ENCODE measurements around the gene ANTXR2.

ANTXR2 gene

DNA sequence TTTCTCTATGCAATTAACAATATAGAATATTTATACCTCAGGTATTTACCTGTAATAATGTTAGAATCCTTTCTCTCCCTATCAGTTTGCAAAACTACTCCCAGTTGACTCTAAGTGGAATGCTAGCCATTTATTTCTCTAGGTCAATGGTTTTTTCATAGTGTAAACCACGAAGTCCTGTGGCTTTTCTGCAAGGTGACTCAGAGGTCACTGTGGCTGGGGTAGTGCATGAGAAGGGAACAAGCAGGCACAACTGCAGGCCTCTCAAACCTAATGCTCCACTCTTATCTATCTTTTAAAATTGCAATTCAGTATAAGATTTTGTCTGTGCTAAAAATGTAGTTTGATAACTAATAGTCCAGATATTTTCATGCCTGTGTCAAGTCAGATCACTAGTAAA lies 159.4 kb downstream of the ANTXR2 start:
- TF ChIP-seq, protein P1, sequence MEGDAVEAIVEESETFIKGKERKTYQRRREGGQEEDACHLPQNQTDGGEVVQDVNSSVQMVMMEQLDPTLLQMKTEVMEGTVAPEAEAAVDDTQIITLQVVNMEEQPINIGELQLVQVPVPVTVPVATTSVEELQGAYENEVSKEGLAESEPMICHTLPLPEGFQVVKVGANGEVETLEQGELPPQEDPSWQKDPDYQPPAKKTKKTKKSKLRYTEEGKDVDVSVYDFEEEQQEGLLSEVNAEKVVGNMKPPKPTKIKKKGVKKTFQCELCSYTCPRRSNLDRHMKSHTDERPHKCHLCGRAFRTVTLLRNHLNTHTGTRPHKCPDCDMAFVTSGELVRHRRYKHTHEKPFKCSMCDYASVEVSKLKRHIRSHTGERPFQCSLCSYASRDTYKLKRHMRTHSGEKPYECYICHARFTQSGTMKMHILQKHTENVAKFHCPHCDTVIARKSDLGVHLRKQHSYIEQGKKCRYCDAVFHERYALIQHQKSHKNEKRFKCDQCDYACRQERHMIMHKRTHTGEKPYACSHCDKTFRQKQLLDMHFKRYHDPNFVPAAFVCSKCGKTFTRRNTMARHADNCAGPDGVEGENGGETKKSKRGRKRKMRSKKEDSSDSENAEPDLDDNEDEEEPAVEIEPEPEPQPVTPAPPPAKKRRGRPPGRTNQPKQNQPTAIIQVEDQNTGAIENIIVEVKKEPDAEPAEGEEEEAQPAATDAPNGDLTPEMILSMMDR (IDR thresholded peaks at IDR 0.05): no peak
- TF ChIP-seq ZFX (IDR thresholded peaks at IDR 0.05; ENCODE audit: borderline replicate concordance): no peak

GRCh38 chr4:79907001-79907400 lies 166.0 kb downstream of the ANTXR2 start:
- no peak for TF ChIP-seq ZFX (IDR thresholded peaks at IDR 0.05; ENCODE audit: borderline replicate concordance)
- TF ChIP-seq, protein P1 (IDR thresholded peaks at IDR 0.05): no peak
- no peak overlapping the region for H3K27ac ChIP-seq

More for the DNA sequence above, 159.4 kb downstream of the ANTXR2 start:
- H3K27ac ChIP-seq: no peak overlapping the region

GRCh38 chr4:79906303-79906702 lies 166.7 kb downstream of the ANTXR2 start:
- TF ChIP-seq, protein P1 (IDR thresholded peaks at IDR 0.05): no peak
- no peak for TF ChIP-seq ZFX (IDR thresholded peaks at IDR 0.05; ENCODE audit: borderline replicate concordance)
- H3K27ac ChIP-seq: no peak overlapping the region

- TF ChIP-seq, protein P1 (IDR thresholded peaks at IDR 0.05): no peak
- TF ChIP-seq ZFX (IDR thresholded peaks at IDR 0.05; ENCODE audit: borderline replicate concordance): no peak
- H3K27ac ChIP-seq: no peak overlapping the region
These were observed 167.8 kb downstream of the ANTXR2 start for GRCh38 chr4:79905212-79905611.

GRCh38 chr4:79904331-79904730 lies 168.7 kb downstream of the ANTXR2 start:
- no peak overlapping the region for H3K27ac ChIP-seq
- no peak for TF ChIP-seq ZFX (IDR thresholded peaks at IDR 0.05; ENCODE audit: borderline replicate concordance)
- TF ChIP-seq, protein P1 (IDR thresholded peaks at IDR 0.05): no peak

DNA sequence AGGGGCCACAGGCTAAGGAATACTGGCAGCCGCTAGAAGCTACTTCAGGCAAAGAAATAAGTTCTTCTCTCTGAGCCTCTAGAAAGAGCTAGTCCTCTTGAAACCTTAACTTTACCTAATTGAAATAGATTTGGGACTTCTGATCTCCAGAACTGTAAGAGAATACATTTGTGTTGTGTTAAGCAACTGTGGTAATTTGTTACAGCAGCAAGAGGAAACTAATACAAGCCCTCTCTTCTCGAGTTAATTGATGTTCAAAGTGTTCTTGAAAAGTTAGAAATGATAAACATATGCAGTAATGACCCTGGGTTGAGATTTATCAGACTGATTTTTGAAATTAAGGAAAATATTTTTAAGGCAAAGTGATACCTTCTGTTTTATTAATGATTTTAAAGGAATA lies 172.8 kb downstream of the ANTXR2 start:
- H3K27ac ChIP-seq: no peak overlapping the region
- no peak for TF ChIP-seq ZFX (IDR thresholded peaks at IDR 0.05; ENCODE audit: borderline replicate concordance)
- TF ChIP-seq, protein P1 (IDR thresholded peaks at IDR 0.05): no peak

- no peak overlapping the region for H3K27ac ChIP-seq
- TF ChIP-seq ZFX (IDR thresholded peaks at IDR 0.05; ENCODE audit: borderline replicate concordance): no peak
These were observed 173.5 kb downstream of the ANTXR2 start for GRCh38 chr4:79899481-79899880.

- TF ChIP-seq, protein P1 (IDR thresholded peaks at IDR 0.05): no peak
- no peak for TF ChIP-seq ZFX (IDR thresholded peaks at IDR 0.05; ENCODE audit: borderline replicate concordance)
- H3K27ac ChIP-seq: no peak overlapping the region
These were observed 175.0 kb downstream of the ANTXR2 start for GRCh38 chr4:79898055-79898454.

Data from 22Rv1 (cell line).